Prostate gland (tissue), 2 donors: ENCODE data around the gene ZNFX1. TPM values are rescaled to one million over a fixed set of nuclear protein-coding genes. Genes with fewer than 3 reads are reported as not detected.
"Not testable (repeated sequence)": the region's sequence is repeated elsewhere in the genome, so short reads cannot be mapped to it uniquely, and the experiment has no call there.

ENCODE experiments used
- DNase-seq: peaks from one replicate; pipeline ENCODE4 v3.0.0-alpha.2; 2019; ENCODE audit warnings: low spot score
- H3K27ac ChIP-seq, 2 donors: fragments of 200-600 bp; sonication (generic); 2 replicates each; pipeline ENCODE4 v1.5.1; 2017 to 2019
- H3K27me3 ChIP-seq: fragments of 200-600 bp; sonication (generic); replicated peaks from 2 replicates; pipeline ENCODE4 v1.5.1; 2019; ENCODE audit not compliant: insufficient read depth
- H3K36me3 ChIP-seq, 2 donors: fragments of 200-600 bp; sonication (generic); 1 replicate in 1 of 2; 2 replicates in 1 of 2; pipeline versions ENCODE4 v1.5.1 to v1.8.1; 2017 to 2019
- H3K4me1 ChIP-seq: fragments of 200-600 bp; sonication (generic); replicated peaks from 2 replicates; pipeline ENCODE4 v1.5.1; 2019
- H3K4me3 ChIP-seq, 2 donors: fragments of 200-600 bp; sonication (generic); 2 replicates each; pipeline ENCODE4 v1.5.1; 2017 to 2019
- H3K9me3 ChIP-seq: fragments of 200-600 bp; sonication (generic); 2 replicates; pipeline ENCODE4 v1.5.1; 2017
- CTCF ChIP-seq, 4 experiments: fragments of 200-600 bp in 2 of 4; fragments of 450-650 bp in 2 of 4; sonication (generic) in 2 of 4; IDR thresholded peaks; 1 replicate in 3 of 4; 2 replicates in 1 of 4; pipeline ENCODE4 v1.5.1; 2016 to 2019; ENCODE audit warnings: antibody characterized with exemption in 4 of 4, mild to moderate bottlenecking in 2 of 4, moderate library complexity in 2 of 4
- POLR2A ChIP-seq: fragments of 450-650 bp; IDR thresholded peaks from one replicate; pipeline ENCODE4 v1.6.1; 2016; ENCODE audit warnings: antibody characterized with exemption, mild to moderate bottlenecking
- POLR2AphosphoS5 ChIP-seq: sonication (generic); formaldehyde crosslinking; IDR thresholded peaks from one replicate; pipeline ENCODE4 v1.6.1; 2017; ENCODE audit warnings: antibody characterized with exemption
- WGBS: methylation state at CpG from one replicate; pipeline ENCODE4 v1.1.5; 2018; 5-methylcytosine and 5-hydroxymethylcytosine counted together
- intact Hi-C: fragments of 100-400 bp; cut with DNase I; formaldehyde crosslinking; loops from one replicate; pipeline ENCODE4 v1.14.2; 2022
- total RNA-seq, 2 donors: library from RNA; depleted of rRNA; stranded (reverse); fragments of >200 nt; gene quantifications; one replicate each; pipeline ENCODE4 v1.1.0, GENCODE V29; 2016

The ZNFX1 gene
- total RNA-seq, 2 donors from 2014 or later = 25.6 to 32.7 TPM

- WGBS = under 1% methylated on average over 46 of the region's 46 CpGs
- intact Hi-C loops = no loop called here
- no peaks in the 10 kb centered on the region for H3K9me3 ChIP-seq
- H3K27me3 ChIP-seq = no peaks in the 10 kb centered on the region
- H3K4me1 ChIP-seq = peaks cover 3% of the 10 kb centered on the region
- peak; percentile 98 for DNase-seq
- H3K27ac ChIP-seq = peak within 1 kb of the TSS; percentile 85 to 88
- peak in 1 of 4 experiments; percentile 19 for TF ChIP-seq CTCF (IDR thresholded peaks at IDR 0.05)
- peak; percentile 87 for TF ChIP-seq POLR2A
- TF ChIP-seq POLR2AphosphoS5 = peak; percentile 100
- peaks cover 0 to 7% of the 10 kb centered on the region in 2 donors for H3K36me3 ChIP-seq
- peak within 1 kb of the TSS; percentile 64 to 79 for H3K4me3 ChIP-seq
These were observed 58.5 kb downstream of the ZNFX1 start, which contains the start of gene DDX27 for GRCh38 chr20:49219091-49219923. DDX27 (plus strand) TSS chr20:49219416; CDS start chr20:49219449, 33 bp downstream.

- peak; percentile 29 for DNase-seq
- intact Hi-C loops, H3K27me3 ChIP-seq, H3K36me3 ChIP-seq, H3K9me3 ChIP-seq, H3K4me1 ChIP-seq: not testable (repeated sequence)
- 58% methylated on average over 13 of the region's 13 CpGs for WGBS
- Histone ChIP-seq H3K4me3 (peak overlapping the region; percentile 64 to 79), H3K27ac (peak overlapping the region; percentile 85 to 88)
These were observed 59.1 kb downstream of the ZNFX1 start for GRCh38 chr20:49218739-49219090.

GRCh38 chr20:49216991-49217578 lies 60.8 kb downstream of the ZNFX1 start:
- intact Hi-C loops = loop anchor here (1.0 kb wide), 1 partner anchor 84 kb away; no protein-coding TSS in a partner anchor
- Histone ChIP-seq H3K4me3 (no peak overlapping the region), H3K27ac (no peak overlapping the region), H3K9me3 (no peaks in the 10 kb centered on the region), H3K36me3 (no peaks in the 10 kb centered on the region), H3K4me1 (peaks cover 3% of the 10 kb centered on the region), H3K27me3 (no peaks in the 10 kb centered on the region)
- peak; percentile 93 for DNase-seq
- WGBS = 10% methylated on average over 11 of the region's 11 CpGs
- TF ChIP-seq POLR2AphosphoS5 (peak; percentile 88), CTCF (IDR thresholded peaks at IDR 0.05) (peak; percentile 83 to 94 (median 92)), POLR2A (no peak)

- H3K4me1 ChIP-seq = peaks cover 3% of the 10 kb centered on the region
- H3K27ac ChIP-seq = no peak overlapping the region
- intact Hi-C loops = no loop called here
- no peak for TF ChIP-seq POLR2A
- no peak for TF ChIP-seq POLR2AphosphoS5
- no peak for TF ChIP-seq CTCF (IDR thresholded peaks at IDR 0.05)
- no peak for DNase-seq
- no peaks in the 10 kb centered on the region for H3K27me3 ChIP-seq
- H3K9me3 ChIP-seq = no peaks in the 10 kb centered on the region
- WGBS = 87% methylated on average over 3 of the region's 3 CpGs
- no peak overlapping the region for H3K4me3 ChIP-seq
- H3K36me3 ChIP-seq = no peaks in the 10 kb centered on the region
These were observed 62.6 kb downstream of the ZNFX1 start for GRCh38 chr20:49215232-49215631.

GRCh38 chr20:49214571-49214970 lies 63.3 kb downstream of the ZNFX1 start:
- DNase-seq = no peak
- intact Hi-C loops = no loop called here
- Histone ChIP-seq H3K27me3 (no peaks in the 10 kb centered on the region), H3K4me1 (peaks cover 3% of the 10 kb centered on the region), H3K27ac (no peak overlapping the region), H3K36me3 (no peaks in the 10 kb centered on the region), H3K4me3 (no peak overlapping the region), H3K9me3 (no peaks in the 10 kb centered on the region)
- TF ChIP-seq CTCF (IDR thresholded peaks at IDR 0.05) (no peak), POLR2AphosphoS5 (no peak), POLR2A (no peak)
